ENCODE data around the gene SLC16A1. TPM values are rescaled to one million over a fixed set of nuclear protein-coding genes. Genes with fewer than 3 reads are reported as not detected.

The SLC16A1 gene
- total RNA-seq, 4 donors from 2014 or later: 13.1 to 20.7 (median 15.7) TPM

DNA sequence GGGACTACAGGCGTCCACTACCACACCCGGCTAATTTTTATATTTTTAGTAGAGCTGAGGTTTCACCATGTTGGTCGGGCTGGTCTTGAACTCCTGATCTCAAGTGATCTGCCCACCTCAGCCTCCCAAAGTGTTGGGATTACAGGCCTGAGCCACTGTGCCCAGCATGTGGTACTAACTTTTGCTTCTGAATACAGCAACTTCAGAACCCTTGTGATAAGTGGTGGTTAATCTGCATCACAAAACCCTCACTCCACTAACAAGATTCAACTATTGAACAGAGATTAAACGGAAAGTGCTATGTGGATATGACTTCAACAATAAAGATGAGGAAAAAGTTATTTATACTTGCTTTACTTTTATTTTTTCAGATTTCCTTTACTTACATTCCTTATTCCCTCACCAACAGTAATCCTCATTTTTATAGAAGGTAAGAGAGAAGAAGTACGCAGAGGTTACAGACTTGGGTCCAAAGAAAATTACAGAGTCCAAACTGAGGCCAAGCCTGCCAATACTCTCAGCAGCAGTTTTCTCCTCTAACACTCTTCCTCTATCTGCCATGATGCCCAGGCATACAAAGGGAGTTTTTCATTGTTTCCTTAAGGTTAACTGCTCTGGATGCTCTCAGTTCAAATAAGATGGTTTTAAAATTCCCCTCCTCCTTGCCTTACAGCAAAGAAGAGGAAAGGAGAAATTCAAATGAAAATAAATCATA is 44.3 kb downstream of the SLC16A1 start:
- Histone ChIP-seq H3K4me3 (no peak overlapping the region), H3K27me3 (no peaks in the 10 kb centered on the region), H3K4me1 (no peaks in the 10 kb centered on the region), H3K36me3 (peaks cover 0 to 21% (median 0%) of the 10 kb centered on the region in 3 donors), H3K9me3 (no peaks in the 10 kb centered on the region), H3K27ac (no peak overlapping the region)
- WGBS, 2 donors: 86 to 92% methylated on average over 5 of the region's 5 CpGs
- TF ChIP-seq EP300 (IDR thresholded peaks at IDR 0.05) (no peak), POLR2A (IDR thresholded peaks at IDR 0.05) (no peak)
- TF ChIP-seq, protein P1, sequence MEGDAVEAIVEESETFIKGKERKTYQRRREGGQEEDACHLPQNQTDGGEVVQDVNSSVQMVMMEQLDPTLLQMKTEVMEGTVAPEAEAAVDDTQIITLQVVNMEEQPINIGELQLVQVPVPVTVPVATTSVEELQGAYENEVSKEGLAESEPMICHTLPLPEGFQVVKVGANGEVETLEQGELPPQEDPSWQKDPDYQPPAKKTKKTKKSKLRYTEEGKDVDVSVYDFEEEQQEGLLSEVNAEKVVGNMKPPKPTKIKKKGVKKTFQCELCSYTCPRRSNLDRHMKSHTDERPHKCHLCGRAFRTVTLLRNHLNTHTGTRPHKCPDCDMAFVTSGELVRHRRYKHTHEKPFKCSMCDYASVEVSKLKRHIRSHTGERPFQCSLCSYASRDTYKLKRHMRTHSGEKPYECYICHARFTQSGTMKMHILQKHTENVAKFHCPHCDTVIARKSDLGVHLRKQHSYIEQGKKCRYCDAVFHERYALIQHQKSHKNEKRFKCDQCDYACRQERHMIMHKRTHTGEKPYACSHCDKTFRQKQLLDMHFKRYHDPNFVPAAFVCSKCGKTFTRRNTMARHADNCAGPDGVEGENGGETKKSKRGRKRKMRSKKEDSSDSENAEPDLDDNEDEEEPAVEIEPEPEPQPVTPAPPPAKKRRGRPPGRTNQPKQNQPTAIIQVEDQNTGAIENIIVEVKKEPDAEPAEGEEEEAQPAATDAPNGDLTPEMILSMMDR (IDR thresholded peaks at IDR 0.05): no peak
- no peak for DNase-seq (ENCODE audit: low spot score in 2 of 2)

DNA sequence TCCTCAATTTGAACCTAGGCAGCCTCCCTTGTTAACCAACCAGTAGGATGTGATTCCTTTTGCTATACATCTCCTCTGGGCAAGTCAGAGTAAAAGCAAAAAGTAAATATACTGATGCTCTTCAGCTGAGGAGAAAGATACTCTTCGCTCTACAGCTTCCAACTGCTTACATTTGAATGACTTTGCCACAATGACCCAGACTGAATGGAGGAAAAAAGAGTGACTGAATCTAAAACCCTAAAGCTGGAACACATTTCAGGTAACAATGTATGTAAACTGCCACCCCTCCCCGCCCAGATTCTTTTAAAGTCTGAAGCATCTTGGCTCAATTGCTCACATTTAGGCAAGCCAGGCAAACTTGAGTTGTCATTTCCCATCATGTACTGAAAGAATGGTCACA is 46.1 kb downstream of the SLC16A1 start:
- no peak for DNase-seq (ENCODE audit: low spot score in 2 of 2)
- Histone ChIP-seq H3K27ac (no peak overlapping the region), H3K36me3 (peaks cover 0 to 9% (median 0%) of the 10 kb centered on the region in 3 donors), H3K9me3 (no peaks in the 10 kb centered on the region), H3K4me3 (no peak overlapping the region), H3K27me3 (no peaks in the 10 kb centered on the region), H3K4me1 (peaks cover 0 to 13% (median 0%) of the 10 kb centered on the region in 4 donors)
- WGBS, 2 donors: 88 to 91% methylated on average over 2 of the region's 2 CpGs
- TF ChIP-seq, protein P1 (IDR thresholded peaks at IDR 0.05): no peak
- TF ChIP-seq POLR2A (IDR thresholded peaks at IDR 0.05) (no peak), EP300 (IDR thresholded peaks at IDR 0.05) (no peak)

DNA sequence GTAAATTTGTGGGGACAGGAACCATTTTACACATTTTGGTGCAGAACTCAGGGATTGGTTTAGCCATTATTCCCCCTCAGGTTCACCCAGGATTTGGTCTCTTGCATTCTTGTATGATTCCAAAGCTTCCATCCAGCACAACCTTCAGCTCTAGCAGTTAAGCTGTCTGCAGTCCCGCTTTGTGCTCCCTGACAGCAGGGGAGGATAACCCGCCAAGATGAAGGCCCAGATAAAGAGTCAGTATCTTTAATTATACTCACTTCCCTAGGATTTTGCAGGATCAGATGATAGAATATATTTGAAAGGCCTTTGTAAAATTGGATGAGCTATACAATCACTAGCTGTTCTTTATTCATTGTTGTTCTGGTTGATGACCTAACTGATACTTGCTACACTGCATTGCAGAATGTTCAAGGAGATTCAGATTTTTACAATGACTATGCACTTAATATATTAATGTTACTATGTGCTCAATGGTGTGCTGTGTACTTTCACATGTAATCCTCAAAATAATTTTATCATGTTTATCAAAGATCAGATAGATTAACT is 49.8 kb downstream of the SLC16A1 start:
- WGBS, 2 donors: 84 to 87% methylated on average over 2 of the region's 2 CpGs

DNA sequence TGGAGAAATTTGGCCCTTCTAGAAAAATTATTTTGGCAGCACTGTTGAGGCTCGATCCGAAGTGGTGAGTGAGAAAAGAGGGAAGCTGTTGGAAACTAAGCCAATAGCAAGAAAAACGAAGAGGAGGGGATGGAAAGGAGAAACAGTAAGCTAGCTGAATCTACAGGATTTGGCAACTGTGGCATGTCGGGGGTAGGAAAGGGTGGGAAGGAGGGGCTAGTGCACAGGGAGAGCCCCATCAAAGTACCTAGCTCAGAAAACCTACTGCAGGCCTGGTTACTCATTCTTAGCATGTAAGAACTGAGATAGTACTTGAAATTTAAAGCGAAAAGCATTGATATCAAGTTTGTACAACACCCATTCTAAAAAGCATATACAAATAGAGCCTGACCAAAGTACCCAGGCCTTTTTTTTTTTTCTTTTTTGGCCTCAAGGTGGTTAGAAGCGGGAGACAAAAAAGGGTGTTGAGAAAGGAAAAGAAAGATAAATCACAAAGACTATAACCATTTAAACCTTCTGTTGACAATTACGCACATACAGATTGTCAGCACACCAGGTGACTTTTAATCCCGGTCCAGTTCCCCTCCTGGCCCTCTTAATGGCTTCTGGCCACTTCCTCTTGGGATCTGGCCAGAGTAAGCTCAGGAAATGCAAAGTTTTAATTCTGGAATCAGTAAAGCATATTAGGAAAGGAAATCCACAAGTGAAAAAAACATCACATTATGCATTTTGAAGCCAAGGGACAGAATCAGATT is 50.4 kb downstream of the SLC16A1 start:
- 53 to 56% methylated on average over 8 of the region's 8 CpGs for whole genome bisulfite sequencing, 2 donors
- Histone ChIP-seq H3K27me3 (no peaks in the 10 kb centered on the region), H3K36me3 (peaks cover 0 to 5% (median 0%) of the 10 kb centered on the region in 3 donors), H3K4me1 (peaks cover 0 to 13% (median 0%) of the 10 kb centered on the region in 4 donors), H3K9me3 (no peaks in the 10 kb centered on the region), H3K4me3 (no peak overlapping the region), H3K27ac (no peak overlapping the region)
- no peak for DNase-seq (ENCODE audit: low spot score in 2 of 2)
- TF ChIP-seq EP300 (IDR thresholded peaks at IDR 0.05) (no peak), POLR2A (IDR thresholded peaks at IDR 0.05) (no peak)
- TF ChIP-seq, protein P1 (IDR thresholded peaks at IDR 0.05): no peak

More for the DNA sequence above, 49.8 kb downstream of the SLC16A1 start:
- Histone ChIP-seq H3K4me3 (no peak overlapping the region), H3K36me3 (peaks cover 0 to 5% (median 0%) of the 10 kb centered on the region in 3 donors), H3K9me3 (no peaks in the 10 kb centered on the region), H3K4me1 (peaks cover 0 to 13% (median 0%) of the 10 kb centered on the region in 4 donors), H3K27ac (no peak overlapping the region), H3K27me3 (no peaks in the 10 kb centered on the region)
- DNase-seq (ENCODE audit: low spot score in 2 of 2): no peak
- TF ChIP-seq POLR2A (IDR thresholded peaks at IDR 0.05) (no peak), EP300 (IDR thresholded peaks at IDR 0.05) (no peak)
- TF ChIP-seq, protein P1 (IDR thresholded peaks at IDR 0.05): no peak

Data from tibial nerve (tissue), 4 donors.